Measurements from ENCODE around the gene KRT73.

Gene KRT73

GRCh38 chr12:52618216-52618615 lies at the start of gene KRT73:
Gene KRT73 (minus strand): TSS chr12:52618559. CDS start chr12:52618524, 35 bp downstream.
- TF ChIP-seq TEAD4 (IDR thresholded peaks at IDR 0.05) = no peak
- TF ChIP-seq TCF12 (IDR thresholded peaks at IDR 0.05; ENCODE audit: low read depth) = no peak
- no peak for TF ChIP-seq NFIC (IDR thresholded peaks at IDR 0.05)
- TF ChIP-seq EP300 (IDR thresholded peaks at IDR 0.05; ENCODE audit: borderline replicate concordance) = no peak
- no peak for TF ChIP-seq ZBTB7A (IDR thresholded peaks at IDR 0.05; ENCODE audit: low read depth)
- TF ChIP-seq YY1 (IDR thresholded peaks at IDR 0.05; ENCODE audit: low read depth) = no peak

GRCh38 chr12:52667931-52668330 lies 49.6 kb upstream of the KRT73 start:
- TF ChIP-seq TEAD4 (IDR thresholded peaks at IDR 0.05) (no peak), TCF12 (IDR thresholded peaks at IDR 0.05; ENCODE audit: low read depth) (no peak), REST (IDR thresholded peaks at IDR 0.05; ENCODE audit: low read depth) (no peak), ZBTB7A (IDR thresholded peaks at IDR 0.05; ENCODE audit: low read depth) (no peak), EGR1 (IDR thresholded peaks at IDR 0.05) (no peak), TAF1 (IDR thresholded peaks at IDR 0.05; ENCODE audit: low read depth) (no peak), CEBPB (IDR thresholded peaks at IDR 0.05) (no peak), CREB1 (IDR thresholded peaks at IDR 0.05; ENCODE audit: low read depth) (no peak), YY1 (IDR thresholded peaks at IDR 0.05; ENCODE audit: low read depth) (no peak), EP300 (IDR thresholded peaks at IDR 0.05; ENCODE audit: borderline replicate concordance) (no peak), NFIC (IDR thresholded peaks at IDR 0.05) (no peak), USF1 (IDR thresholded peaks at IDR 0.05) (no peak), FOXM1 (IDR thresholded peaks at IDR 0.05; ENCODE audit: borderline replicate concordance, low read depth) (no peak), MAX (IDR thresholded peaks at IDR 0.05) (no peak), RAD21 (IDR thresholded peaks at IDR 0.05; ENCODE audit: low read depth) (no peak)

- TF ChIP-seq TEAD4 (IDR thresholded peaks at IDR 0.05) (no peak), RAD21 (IDR thresholded peaks at IDR 0.05; ENCODE audit: low read depth) (peak; percentile 68)
Measured at GRCh38 chr12:52667509-52667908, 49.1 kb upstream of the KRT73 start.

GRCh38 chr12:52666471-52666870 lies 48.1 kb upstream of the KRT73 start:
- TF ChIP-seq TCF12 (IDR thresholded peaks at IDR 0.05; ENCODE audit: low read depth) = no peak
- 0 out of 2 replicates have a peak, but pooled peaks have one; percentile 8 for TF ChIP-seq NFIC (IDR thresholded peaks at IDR 0.05)

- TF ChIP-seq EGR1 (IDR thresholded peaks at IDR 0.05) (no peak), TEAD4 (IDR thresholded peaks at IDR 0.05) (no peak), RAD21 (IDR thresholded peaks at IDR 0.05; ENCODE audit: low read depth) (no peak)
Measured at GRCh38 chr12:52663420-52663819, 45.1 kb upstream of the KRT73 start.

- TF ChIP-seq USF1 (IDR thresholded peaks at IDR 0.05) = no peak
Measured at GRCh38 chr12:52662918-52663229, 44.5 kb upstream of the KRT73 start.

GRCh38 chr12:52662093-52662917 lies 43.9 kb upstream of the KRT73 start:
- no peak for TF ChIP-seq CREB1 (IDR thresholded peaks at IDR 0.05; ENCODE audit: low read depth)
- no peak for TF ChIP-seq FOXM1 (IDR thresholded peaks at IDR 0.05; ENCODE audit: borderline replicate concordance, low read depth)
- TF ChIP-seq USF1 (IDR thresholded peaks at IDR 0.05) = no peak
- TF ChIP-seq CEBPB (IDR thresholded peaks at IDR 0.05) = no peak
- TF ChIP-seq TEAD4 (IDR thresholded peaks at IDR 0.05) = no peak
- TF ChIP-seq EGR1 (IDR thresholded peaks at IDR 0.05) = no peak
- TF ChIP-seq EP300 (IDR thresholded peaks at IDR 0.05; ENCODE audit: borderline replicate concordance) = no peak
- TF ChIP-seq TCF12 (IDR thresholded peaks at IDR 0.05; ENCODE audit: low read depth) = no peak
- TF ChIP-seq RAD21 (IDR thresholded peaks at IDR 0.05; ENCODE audit: low read depth) = no peak
- no peak for TF ChIP-seq YY1 (IDR thresholded peaks at IDR 0.05; ENCODE audit: low read depth)
- TF ChIP-seq REST (IDR thresholded peaks at IDR 0.05; ENCODE audit: low read depth) = no peak
- TF ChIP-seq ZBTB7A (IDR thresholded peaks at IDR 0.05; ENCODE audit: low read depth) = no peak
- no peak for TF ChIP-seq TAF1 (IDR thresholded peaks at IDR 0.05; ENCODE audit: low read depth)
- TF ChIP-seq MAX (IDR thresholded peaks at IDR 0.05) = no peak
- no peak for TF ChIP-seq NFIC (IDR thresholded peaks at IDR 0.05)

All from Ishikawa (cell line).